ENCODE results near the gene NOSIP. TPM values are rescaled to one million over a fixed set of nuclear protein-coding genes. Genes with fewer than 3 reads are reported as not detected.

The NOSIP gene
- total RNA-seq, 4 donors from 2014 or later = 56.5 to 105 (median 74.4) TPM

- H3K4me3 ChIP-seq = peak overlapping the region; percentile 68 to 92 (median 88)
- 2% methylated on average over 25 of the region's 28 CpGs; no CpG with 5 or more reads in 1 of the 2 donors for WGBS, 2 donors (ENCODE audit: low coverage in 1 of 2)
- H3K9me3 ChIP-seq = no peaks in the 10 kb centered on the region
- intact Hi-C loops (cut with DNase I; ENCODE audit: low total_unique reads) (loop anchor here (5.0 kb wide), 1 partner anchor 45 kb away; no protein-coding TSS in a partner anchor), in situ Hi-C loops (cut with MboI; ENCODE audit: low pct_ligation_motif_present in 1 of 4, low pct_unique_long_range_greater_than_20kb in 1 of 4, low sequenced_read_pairs in 3 of 4) (no loop called here)
- H3K27me3 ChIP-seq = no peaks in the 10 kb centered on the region
- TF ChIP-seq EP300 (IDR thresholded peaks at IDR 0.05; ENCODE audit: low read depth) = no peak
- no peak for TF ChIP-seq CTCF (IDR thresholded peaks at IDR 0.05)
- no peak for TF ChIP-seq POLR2AphosphoS5 (IDR thresholded peaks at IDR 0.05)
- TF ChIP-seq POLR2A (IDR thresholded peaks at IDR 0.05) = no peak
- DNase-seq = no peak
- H3K4me1 ChIP-seq = peaks cover 17 to 32% (median 22%) of the 10 kb centered on the region in 4 donors
- peak overlapping the region; percentile 92 to 97 (median 93) for H3K27ac ChIP-seq
- H3K36me3 ChIP-seq = peaks cover 0 to 29% (median 12%) of the 10 kb centered on the region in 4 donors
Measured at GRCh38 chr19:49592486-49593232, 12.3 kb upstream of the NOSIP start.

- TF ChIP-seq POLR2A (IDR thresholded peaks at IDR 0.05) = no peak
- 0% methylated on average over 44 of the region's 51 CpGs; no CpG with 5 or more reads in 1 of the 2 donors for WGBS, 2 donors (ENCODE audit: low coverage in 1 of 2)
- DNase-seq = peak; percentile 50
- peak overlapping the region; percentile 68 to 92 (median 88) for H3K4me3 ChIP-seq
- intact Hi-C loops (cut with DNase I; ENCODE audit: low total_unique reads) (loop anchor here (5.0 kb wide), 1 partner anchor 45 kb away; no protein-coding TSS in a partner anchor), in situ Hi-C loops (cut with MboI; ENCODE audit: low pct_ligation_motif_present in 1 of 4, low pct_unique_long_range_greater_than_20kb in 1 of 4, low sequenced_read_pairs in 3 of 4) (no loop called here)
- H3K36me3 ChIP-seq = peaks cover 0 to 24% (median 11%) of the 10 kb centered on the region in 4 donors
- no peaks in the 10 kb centered on the region for H3K27me3 ChIP-seq
- peaks cover 17 to 32% (median 22%) of the 10 kb centered on the region in 4 donors for H3K4me1 ChIP-seq
- no peaks in the 10 kb centered on the region for H3K9me3 ChIP-seq
- peak overlapping the region; percentile 92 to 97 (median 93) for H3K27ac ChIP-seq
Measured at GRCh38 chr19:49591731-49592485, 11.6 kb upstream of the NOSIP start.

- H3K4me1 ChIP-seq = peaks cover 17 to 32% (median 22%) of the 10 kb centered on the region in 4 donors
- in situ Hi-C loops (cut with MboI; ENCODE audit: low pct_ligation_motif_present in 1 of 4, low pct_unique_long_range_greater_than_20kb in 1 of 4, low sequenced_read_pairs in 3 of 4) = no loop called here
- peaks cover 0 to 20% (median 7%) of the 10 kb centered on the region in 4 donors for H3K36me3 ChIP-seq
- peak; percentile 68 for DNase-seq
- peak within 1 kb of the TSS; percentile 92 to 97 (median 93) for H3K27ac ChIP-seq
- no peak for TF ChIP-seq POLR2A (IDR thresholded peaks at IDR 0.05)
- peak in 1 of 3 donors; percentile 31 for TF ChIP-seq POLR2AphosphoS5 (IDR thresholded peaks at IDR 0.05)
- H3K27me3 ChIP-seq = no peaks in the 10 kb centered on the region
- intact Hi-C loops (cut with DNase I; ENCODE audit: low total_unique reads) = loop anchor here (5.0 kb wide), 1 partner anchor 46 kb away; no protein-coding TSS in a partner anchor
- no peaks in the 10 kb centered on the region for H3K9me3 ChIP-seq
- 0% methylated on average over 3 to 14 of the region's 66 CpGs for WGBS, 2 donors (ENCODE audit: low coverage in 1 of 2)
- peak within 1 kb of the TSS; percentile 68 to 92 (median 88) for H3K4me3 ChIP-seq
Measured at GRCh38 chr19:49590971-49591730, 10.8 kb upstream of the NOSIP start, which contains the start of gene PRR12. Gene PRR12 (plus strand): TSS chr19:49591182. CDS start chr19:49591655, 473 bp downstream.

- in situ Hi-C loops (cut with MboI; ENCODE audit: low pct_ligation_motif_present in 1 of 4, low pct_unique_long_range_greater_than_20kb in 1 of 4, low sequenced_read_pairs in 3 of 4) (no loop called here), intact Hi-C loops (cut with DNase I; ENCODE audit: low total_unique reads) (loop anchor here (5.0 kb wide), 1 partner anchor 47 kb away; no protein-coding TSS in a partner anchor)
- H3K27me3 ChIP-seq = no peaks in the 10 kb centered on the region
- no peaks in the 10 kb centered on the region for H3K9me3 ChIP-seq
- H3K4me3 ChIP-seq = peak overlapping the region; percentile 68 to 88 (median 78)
- WGBS, 2 donors (ENCODE audit: low coverage in 1 of 2) = 0% methylated on average over 52 of the region's 58 CpGs; no CpG with 5 or more reads in 1 of the 2 donors
- H3K4me1 ChIP-seq = peaks cover 17 to 32% (median 22%) of the 10 kb centered on the region in 4 donors
- TF ChIP-seq POLR2A (IDR thresholded peaks at IDR 0.05) (peak; percentile 85), POLR2AphosphoS5 (IDR thresholded peaks at IDR 0.05) (peak; percentile 86 to 91 (median 91)), CTCF (IDR thresholded peaks at IDR 0.05) (peak in 2 of 5 experiments; percentile 20 to 33), EP300 (IDR thresholded peaks at IDR 0.05; ENCODE audit: low read depth) (no peak)
- peaks cover 0 to 12% (median 5%) of the 10 kb centered on the region in 4 donors for H3K36me3 ChIP-seq
- peak overlapping the region; percentile 92 to 97 (median 93) for H3K27ac ChIP-seq
- peak; percentile 98 for DNase-seq
Measured at GRCh38 chr19:49590071-49590970, 10.0 kb upstream of the NOSIP start.
